Measurements from ENCODE around the gene SEC14L5.

The SEC14L5 gene

DNA sequence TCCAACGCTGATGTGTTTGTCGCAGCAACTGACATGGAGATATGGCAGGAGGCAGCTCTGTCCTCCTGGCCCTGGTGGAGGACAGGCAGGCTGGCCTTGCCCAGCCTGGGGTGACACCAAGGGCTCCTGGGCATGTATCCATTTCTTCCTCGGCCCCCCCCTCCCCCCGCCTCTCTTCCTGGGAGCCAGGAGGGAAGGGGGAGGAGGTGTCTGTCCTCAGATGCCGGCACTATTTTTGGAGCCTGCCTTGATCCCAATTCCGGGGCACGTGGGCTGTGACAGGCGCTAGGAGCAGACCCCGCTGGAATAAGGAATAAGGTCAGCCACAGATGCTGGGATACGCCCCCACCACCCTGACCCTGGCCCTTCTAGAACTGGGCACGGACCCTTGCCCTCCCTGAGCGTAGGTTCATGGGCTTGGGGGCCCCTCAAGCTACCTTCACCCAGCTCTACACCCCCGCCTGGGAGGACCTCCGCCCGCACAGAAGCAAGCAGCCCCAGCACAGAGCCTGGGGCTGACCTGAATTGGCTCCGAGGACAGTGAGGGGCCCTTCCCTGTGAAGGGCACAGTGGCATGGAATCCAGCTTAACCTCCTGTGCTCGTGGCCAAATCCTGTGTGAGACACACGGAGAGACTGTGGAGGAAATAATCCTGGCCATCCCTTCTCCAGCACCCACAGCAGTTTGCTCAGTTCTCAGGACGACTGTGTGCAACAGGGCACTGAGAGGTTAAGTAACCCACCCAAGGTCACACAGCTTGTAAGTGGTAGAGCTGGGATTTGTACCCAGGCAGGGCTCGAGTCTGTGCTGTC is 24.1 kb downstream of the SEC14L5 start:
- TF ChIP-seq ZFX (IDR thresholded peaks at IDR 0.05) = no peak
- TF ChIP-seq CTCF (conservative IDR thresholded peaks at IDR 0.05) = no peak
- H3K27ac ChIP-seq = no peak overlapping the region

DNA sequence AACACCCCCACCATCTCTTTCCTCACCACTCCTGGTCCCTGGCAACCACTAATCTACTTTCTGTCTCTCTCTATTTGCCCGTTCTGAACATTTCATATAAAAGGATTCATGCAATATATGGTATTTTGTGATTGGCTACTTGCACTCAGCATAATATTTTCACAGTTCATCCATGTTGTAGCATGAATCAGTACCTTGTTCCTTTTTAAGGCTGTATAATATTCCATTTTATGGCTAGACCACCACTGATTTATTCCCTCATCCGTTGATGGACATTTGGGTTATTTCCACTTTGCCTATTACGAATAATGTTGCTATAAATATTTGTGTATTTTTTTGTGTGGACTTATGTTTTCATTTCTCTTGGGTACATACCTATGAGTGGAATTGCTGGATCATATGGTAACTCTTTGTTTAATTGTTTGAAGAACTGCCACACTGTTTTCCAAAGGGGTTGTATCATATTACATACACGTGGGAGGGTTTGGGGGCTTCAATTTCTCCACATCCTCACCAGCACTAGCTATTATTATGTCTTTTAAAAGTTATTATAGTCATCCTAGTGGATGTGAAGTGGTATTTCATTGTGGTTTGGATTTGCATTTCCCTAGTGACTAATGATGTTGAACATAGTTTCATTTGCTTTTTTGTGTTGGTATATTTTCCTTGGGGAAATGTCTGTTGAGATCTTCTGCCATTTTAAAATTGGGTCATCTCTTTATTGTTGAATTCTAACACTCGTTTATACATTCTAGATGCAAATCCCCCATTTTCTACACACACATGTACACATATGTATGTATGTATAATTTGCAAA is 26.3 kb downstream of the SEC14L5 start:
- H3K27ac ChIP-seq = no peak overlapping the region
- TF ChIP-seq ZFX (IDR thresholded peaks at IDR 0.05) (no peak), CTCF (conservative IDR thresholded peaks at IDR 0.05) (no peak)

DNA sequence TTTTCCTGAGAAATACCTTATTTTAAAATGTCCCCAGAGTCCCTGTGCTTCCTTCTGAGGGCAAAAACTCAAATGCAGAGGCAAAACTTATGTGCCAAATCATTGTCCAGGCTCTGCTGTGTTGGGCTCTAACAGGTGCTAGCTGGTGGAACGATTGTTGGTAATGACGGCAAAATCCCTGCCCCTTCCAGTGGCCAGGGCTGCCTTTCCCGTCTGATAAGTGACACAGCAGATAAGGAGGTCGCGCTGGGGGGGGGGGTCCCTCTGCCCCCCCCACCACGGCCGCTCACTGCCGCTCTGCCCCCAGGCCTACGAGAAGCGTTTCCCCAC is 29.1 kb downstream of the SEC14L5 start:
- H3K27ac ChIP-seq = no peak overlapping the region
- TF ChIP-seq ZFX (IDR thresholded peaks at IDR 0.05) (no peak), CTCF (conservative IDR thresholded peaks at IDR 0.05) (no peak)

DNA sequence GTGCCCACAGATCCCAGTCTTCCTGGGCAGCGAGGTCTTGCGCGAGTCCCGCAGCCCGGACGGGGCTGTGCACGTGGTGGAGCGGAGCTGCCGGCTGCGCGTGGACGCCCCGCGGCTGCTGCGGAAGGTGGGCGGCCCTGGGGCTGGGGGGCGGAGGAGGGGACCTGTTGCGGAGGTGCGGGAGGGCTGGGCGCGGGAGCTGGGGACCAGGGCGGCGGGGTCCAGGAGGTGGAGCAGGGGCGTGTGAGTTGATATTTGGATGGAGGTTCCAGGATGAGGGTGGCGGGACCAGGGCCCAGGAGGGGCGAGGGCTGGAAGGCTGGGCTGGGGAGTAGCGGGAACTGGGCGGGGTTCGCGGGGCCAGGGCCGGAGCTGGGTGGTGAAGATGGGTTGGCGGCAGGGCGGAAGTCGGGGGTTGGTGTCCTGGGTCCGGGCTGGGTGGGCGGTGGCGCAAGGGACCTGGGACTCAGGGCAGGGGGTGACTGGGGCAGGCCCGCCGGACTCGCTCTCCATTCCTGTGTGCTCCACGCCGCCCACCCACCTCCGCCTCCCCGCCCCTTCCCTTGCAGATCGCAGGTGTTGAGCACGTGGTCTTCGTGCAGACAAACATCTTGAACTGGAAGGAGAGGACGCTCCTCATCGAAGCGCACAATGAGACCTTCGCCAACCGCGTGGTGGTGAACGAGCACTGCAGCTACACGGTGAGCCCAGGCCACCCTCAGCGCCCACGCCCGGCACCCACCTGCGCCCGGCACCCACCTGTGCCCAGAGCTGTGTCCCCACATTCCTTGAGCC is 29.6 kb downstream of the SEC14L5 start:
- TF ChIP-seq ZFX (IDR thresholded peaks at IDR 0.05) (no peak), CTCF (conservative IDR thresholded peaks at IDR 0.05) (no peak)
- H3K27ac ChIP-seq = no peak overlapping the region

DNA sequence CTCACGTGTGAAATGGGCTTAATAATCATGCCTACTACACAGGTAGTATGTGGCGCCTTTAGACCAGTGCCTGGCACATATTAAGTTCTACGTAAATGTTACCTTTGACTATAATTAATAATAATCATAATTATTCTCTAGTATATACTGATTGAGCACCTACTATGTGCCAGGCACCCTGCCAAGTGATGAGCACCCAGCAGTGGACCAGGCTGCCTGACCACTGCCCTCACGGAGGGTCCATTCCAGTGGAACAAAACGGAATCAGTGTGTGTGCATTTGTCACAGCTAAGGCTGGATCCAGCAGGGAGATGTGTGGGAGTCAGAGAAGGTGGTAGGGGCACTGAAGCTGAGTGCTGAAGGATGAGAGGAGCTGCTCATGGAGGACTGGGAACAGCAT is 30.5 kb downstream of the SEC14L5 start:
- no peak for TF ChIP-seq CTCF (conservative IDR thresholded peaks at IDR 0.05)
- no peak for TF ChIP-seq ZFX (IDR thresholded peaks at IDR 0.05)
- no peak overlapping the region for H3K27ac ChIP-seq

DNA sequence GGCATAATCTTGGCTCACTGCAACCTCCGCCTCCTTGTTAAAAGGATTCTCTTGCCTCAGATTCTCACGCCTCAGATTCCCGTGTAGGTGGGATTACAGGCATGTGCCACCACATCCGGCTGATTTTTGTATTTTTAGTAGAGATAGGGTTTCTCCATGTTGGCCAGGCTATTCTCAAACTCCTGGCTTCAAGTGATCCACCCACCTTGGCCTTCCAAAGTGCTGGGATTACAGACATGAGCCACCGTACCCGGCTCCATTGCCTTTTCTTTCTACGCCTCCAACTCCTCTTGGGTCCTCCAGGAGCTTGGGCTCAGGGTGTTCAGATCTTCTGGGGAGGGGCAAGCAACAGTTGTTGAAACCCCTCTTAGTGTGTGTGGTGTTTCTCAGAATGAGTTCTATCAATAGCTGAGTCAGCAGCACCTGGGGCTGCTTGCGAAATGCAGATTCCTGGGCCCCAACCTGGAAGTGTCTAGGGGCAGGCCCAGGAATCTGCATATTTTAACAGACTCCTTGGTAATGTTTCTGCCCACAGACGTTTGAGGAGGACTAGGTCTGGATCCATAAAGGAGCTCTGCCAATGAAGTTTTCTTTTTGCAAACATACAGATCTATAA is 31.4 kb downstream of the SEC14L5 start:
- TF ChIP-seq ZFX (IDR thresholded peaks at IDR 0.05) = no peak
- no peak for TF ChIP-seq CTCF (conservative IDR thresholded peaks at IDR 0.05)
- H3K27ac ChIP-seq = no peak overlapping the region
